Kasumi-1 (cell line): Measurements from ENCODE around the gene ADAMTSL1.
A peak's percentile ranks its signal among the peaks of the same experiment; 100 is the strongest.
"Not testable (repeated sequence)": the region's sequence is repeated elsewhere in the genome, so short reads cannot be mapped to it uniquely, and the experiment has no call there.

Experiments used
- DNase-seq, 2 experiments: peaks; one replicate each; lab custom pipeline; 2025; lab: John Stamatoyannopoulos, UW

The ADAMTSL1 gene

DNA sequence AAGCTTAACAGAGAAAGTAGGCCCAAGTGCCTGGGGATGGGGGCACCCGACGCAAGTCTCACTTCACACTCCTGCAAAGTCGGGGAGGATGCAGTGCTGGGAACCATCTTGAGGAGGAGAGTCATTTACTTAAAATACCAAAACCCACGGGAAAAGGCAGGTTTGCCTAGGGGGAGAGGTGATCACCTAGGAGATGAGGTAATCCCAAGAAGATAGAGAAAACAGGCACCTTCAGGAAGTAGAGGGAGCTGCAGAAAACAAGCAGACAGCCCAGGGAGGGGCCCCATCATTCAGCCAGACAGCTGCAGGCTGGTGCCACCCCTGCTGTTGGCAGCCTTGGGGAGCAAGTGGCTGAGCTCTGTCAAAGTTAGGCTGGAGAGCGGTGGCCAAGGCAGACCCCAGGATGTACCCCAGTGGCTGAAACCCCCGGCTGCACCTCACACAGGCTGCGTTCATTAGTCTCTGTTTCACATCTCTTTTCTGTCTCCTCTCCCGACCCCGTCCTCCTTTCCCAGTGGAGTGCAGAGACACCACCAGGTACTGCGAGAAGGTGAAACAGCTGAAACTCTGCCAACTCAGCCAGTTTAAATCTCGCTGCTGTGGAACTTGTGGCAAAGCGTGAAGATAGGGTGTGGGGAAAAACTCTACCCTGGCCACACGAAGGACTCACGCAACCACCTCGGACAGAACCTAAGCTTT, 434.1 kb downstream of the ADAMTSL1 start:
- no peak for DNase-seq

- peak in 1 of 2 experiments; percentile 3 for DNase-seq
Measured at GRCh38 chr9:18909140-18910018, 435.4 kb downstream of the ADAMTSL1 start.

- DNase-seq: no peak
Measured at GRCh38 chr9:18910435-18910834, 436.5 kb downstream of the ADAMTSL1 start.

GRCh38 chr9:18910916-18911315, 437.0 kb downstream of the ADAMTSL1 start:
- DNase-seq: peak; percentile 30 to 31

- DNase-seq: no peak
Measured at GRCh38 chr9:18911714-18912342, 437.9 kb downstream of the ADAMTSL1 start.

GRCh38 chr9:18920141-18921084, 446.5 kb downstream of the ADAMTSL1 start:
- no peak for DNase-seq

DNA sequence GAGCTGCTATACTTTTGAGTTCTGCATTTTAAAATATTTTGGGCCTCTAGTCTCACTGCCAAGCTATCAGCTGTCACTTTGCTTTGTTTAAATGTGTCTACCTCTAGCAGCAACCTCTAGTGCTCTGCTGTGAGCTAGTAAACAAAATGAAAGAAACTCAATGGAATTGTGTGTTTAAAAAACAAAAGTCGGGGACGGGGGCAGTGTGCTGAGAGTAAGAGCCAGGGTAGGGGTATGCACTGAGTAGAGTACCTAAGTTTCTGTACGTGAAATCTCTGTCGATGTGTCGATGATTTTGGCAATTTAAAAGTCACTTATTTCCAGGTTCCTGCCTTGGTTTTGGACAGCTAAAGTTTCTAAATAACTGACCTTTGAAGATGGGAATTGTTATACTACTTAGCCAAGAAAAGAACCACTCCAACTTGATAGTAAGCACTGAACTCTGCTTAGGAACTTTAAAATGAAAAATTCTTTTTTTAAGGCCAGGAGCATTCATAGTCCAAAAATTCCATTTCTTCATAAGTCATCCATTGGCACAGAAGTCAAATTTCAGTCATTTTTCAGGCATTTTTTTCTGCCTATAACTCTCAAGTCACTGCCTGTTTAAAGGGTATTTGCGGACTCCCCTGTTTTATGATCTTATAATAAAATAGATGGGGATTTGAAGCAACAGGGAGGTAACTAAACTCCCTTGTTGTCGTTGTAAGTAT, 447.6 kb downstream of the ADAMTSL1 start:
- no peak for DNase-seq

DNA sequence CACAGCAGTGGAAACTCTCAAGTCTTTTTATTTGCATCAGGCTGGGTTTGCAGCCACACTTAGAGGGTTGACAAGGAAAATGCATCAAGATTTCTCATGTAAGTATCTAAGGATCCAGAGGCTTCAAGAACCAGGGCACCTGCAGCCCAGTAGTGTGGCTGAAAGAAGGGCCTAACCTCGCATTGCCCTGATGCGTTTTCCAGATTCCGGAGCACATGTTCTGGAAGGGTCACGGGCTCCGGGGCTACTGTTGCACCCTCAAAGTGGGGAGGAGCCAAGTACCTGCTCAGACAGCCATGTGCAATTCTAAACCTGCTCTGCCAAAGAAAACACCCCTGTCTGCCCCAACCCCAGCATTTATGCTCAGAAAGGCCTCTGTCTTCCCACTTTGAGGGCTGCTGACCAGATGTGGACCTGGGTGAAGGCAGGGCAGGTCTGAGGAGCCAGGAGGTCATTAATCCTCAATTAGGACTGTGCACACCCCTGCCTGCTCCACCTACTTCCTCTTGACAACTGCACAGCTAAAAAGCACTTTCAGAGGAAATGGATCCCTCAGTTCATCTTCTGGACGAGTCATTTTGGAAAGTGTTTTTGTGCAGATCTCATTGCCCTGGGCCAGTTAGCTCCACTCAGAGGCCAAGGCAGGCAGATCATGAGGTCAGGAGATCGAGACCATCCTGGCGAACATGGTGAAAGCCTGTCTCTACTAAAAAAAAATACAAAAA, 448.4 kb downstream of the ADAMTSL1 start:
- DNase-seq: peak in 1 of 2 experiments; percentile 6

DNA sequence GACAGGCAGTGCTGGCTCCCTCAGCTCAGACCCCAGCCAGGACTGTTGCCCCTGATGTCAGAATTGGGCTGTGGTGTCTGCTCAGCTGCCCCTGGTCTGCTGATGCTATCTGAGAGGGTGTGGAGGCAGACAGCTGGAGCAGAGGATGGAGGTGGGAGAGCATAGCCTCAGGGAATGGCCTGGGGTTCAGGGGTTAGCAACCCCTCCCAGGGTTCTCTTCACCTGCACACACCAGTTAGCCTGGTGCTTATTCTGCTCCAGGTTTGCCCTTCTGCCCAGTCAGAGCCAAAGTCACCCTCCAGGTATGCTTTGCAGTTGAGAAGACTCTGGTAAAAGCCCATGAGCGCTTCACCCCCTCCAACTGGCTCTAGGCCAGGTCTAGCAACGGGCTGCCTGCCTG, 449.2 kb downstream of the ADAMTSL1 start:
- DNase-seq: no peak

DNA sequence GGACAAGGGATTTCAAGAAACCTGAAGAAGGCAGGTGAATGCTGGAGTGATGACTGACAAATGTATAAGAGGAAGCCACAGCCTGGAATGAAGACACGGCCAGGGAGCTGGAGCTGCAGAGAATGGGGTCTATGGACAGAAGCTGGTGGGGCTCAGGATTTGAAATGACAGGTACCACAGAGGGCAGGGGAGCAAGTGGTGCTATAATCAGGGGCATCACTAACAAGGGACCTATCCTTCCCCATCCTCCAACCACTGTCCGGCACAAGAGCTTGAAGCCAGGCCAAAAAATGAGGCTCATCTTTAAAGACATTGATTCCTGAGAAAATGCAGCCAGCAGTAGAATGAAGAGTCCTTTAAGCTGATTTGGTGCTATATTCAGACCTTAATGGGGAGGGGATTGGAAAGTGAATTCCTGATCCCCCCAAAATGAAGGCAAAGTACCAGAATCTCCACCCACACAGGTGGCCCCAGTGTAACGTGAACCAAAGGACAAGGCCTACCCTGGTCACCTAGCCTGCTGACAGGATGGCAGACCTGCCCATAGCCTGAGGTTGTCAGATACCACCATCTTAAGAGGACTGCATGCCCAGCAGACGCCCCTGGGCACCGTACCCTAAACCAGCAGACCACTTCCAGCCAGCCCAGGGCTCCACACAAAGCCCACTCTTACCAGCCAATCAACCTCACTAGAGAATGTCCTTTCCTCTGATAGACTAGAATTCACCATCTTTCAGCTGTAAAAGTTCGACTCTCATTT, 449.9 kb downstream of the ADAMTSL1 start:
- no peak for DNase-seq

- no peak for DNase-seq
Measured at GRCh38 chr9:18925880-18926279, 451.9 kb downstream of the ADAMTSL1 start.

GRCh38 chr9:18926513-18926912, 452.6 kb downstream of the ADAMTSL1 start:
- DNase-seq: no peak

DNA sequence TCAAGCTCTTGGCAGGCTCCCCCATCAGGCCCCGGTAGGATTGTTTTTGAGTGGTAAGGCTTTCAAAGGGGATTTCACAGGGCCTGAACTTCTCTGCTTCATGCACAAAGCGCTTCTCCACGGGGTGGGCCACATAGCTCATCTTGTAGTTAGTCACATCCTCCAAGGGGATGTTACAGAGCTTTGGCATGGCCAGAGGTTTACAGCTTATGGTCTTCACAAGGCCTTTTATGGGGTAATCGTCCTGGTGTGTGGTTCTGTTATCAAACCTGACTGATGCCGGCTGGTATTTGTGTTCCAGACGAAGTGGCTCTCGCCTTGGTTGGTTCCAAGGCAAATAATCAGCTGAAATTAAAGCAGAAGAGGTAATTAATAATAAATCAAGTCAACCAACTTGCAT, 454.8 kb downstream of the ADAMTSL1 start:
- no peak for DNase-seq

DNA sequence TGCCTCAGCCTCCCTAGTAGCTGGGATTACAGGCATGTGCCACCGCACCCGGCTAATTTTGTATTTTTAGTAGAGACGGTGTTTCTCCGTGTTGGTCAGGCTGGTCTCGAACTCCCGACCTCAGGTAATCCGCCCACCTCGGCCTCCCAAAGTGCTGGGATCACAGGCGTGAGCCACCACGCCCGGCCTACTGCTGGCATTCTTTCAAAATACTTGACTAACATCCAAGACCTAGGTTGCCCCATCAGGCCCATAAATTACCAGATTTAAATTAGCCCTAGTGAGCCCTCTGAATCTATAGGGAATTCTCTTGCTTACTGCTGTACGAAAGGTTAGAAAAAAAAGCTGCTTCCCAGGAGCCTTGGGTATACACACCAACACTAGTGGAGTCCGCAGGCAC, 456.7 kb downstream of the ADAMTSL1 start:
- not testable (repeated sequence) for DNase-seq

- DNase-seq: no peak
Measured at GRCh38 chr9:18935541-18935940, 461.6 kb downstream of the ADAMTSL1 start.

DNA sequence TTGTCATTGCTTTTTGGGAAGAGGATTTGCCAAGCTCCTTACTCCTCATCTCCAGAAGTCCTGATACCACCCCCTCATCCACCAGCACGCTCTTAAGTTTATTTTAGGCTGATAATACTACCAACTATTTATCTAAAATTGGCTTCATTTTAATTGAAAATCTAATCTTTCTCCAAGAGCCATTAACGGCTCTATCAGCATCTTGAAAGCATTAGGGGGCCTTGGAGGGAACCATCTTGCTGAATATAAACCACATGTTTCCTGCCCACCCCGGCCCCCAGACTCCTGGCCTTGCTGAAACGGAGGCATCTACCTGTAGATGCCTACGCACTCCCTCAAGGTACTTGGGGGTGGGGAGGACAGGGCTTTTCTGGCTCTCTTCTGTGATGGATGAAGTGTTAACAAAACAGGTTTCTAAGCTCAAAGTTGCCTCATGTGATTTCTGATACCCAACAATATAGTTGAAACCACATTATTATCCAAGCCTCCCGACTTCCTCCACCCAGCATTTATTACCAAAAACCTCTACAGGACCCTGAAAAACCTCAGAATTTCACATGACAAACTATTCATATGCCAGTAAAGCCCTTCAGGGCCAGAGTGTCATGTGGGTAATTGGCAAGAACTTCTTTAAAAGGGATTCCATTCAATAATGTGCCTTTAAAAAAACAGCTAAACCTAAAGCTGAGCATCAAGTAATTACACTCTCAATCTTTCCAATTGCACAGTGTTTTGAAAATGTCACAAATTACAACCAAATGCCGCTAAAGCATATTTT, 462.3 kb downstream of the ADAMTSL1 start:
- DNase-seq: no peak

DNA sequence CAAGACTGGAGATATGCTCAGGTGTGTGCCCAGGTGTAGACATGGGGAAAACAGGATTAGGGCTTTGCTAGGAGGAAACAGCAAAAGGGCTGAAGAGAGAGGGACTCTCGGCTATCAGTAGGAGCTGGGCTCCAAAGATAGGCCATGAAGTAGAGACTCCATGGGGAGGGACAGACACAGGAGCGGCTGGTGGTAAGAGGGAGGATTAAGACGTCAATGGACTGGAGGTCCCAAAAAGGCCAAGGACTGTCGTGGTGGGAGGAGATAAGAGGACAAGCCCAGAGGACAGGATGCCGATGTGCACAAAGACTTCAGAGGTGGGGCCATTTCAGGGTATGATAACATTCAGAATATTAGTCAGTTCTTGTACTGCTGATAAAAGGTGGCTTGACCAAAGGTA, 466.0 kb downstream of the ADAMTSL1 start:
- DNase-seq: no peak

- DNase-seq: no peak
Measured at GRCh38 chr9:18941060-18941740, 467.2 kb downstream of the ADAMTSL1 start.
